Kidney (tissue), 14 donors: ENCODE data around the gene NEU2. TPM values are rescaled to one million over a fixed set of nuclear protein-coding genes. Genes with fewer than 3 reads are reported as not detected.
A peak's percentile ranks its signal among the peaks of the same experiment; 100 is the strongest.

Experiments used
- DNase-seq, 5 donors: peaks; one replicate each; pipeline ENCODE4 v3.0.0-alpha.2; 2013 to 2020
- FAIRE-seq: peaks from 2 replicates; lab custom pipeline; 2012; peaks lifted over from hg19 to GRCh38; lab: Jason Lieb, UNC
- H3K27ac ChIP-seq, 2 donors: one replicate each; pipeline ENCODE4 v1.7.0; 2013; ENCODE audit warnings: low read depth in 2 of 2, low read length in 2 of 2, inconsistent platforms in 1 of 2
- H3K27me3 ChIP-seq: one replicate; pipeline ENCODE4 v1.7.1; 2013; ENCODE audit warnings: low read length, inconsistent platforms; ENCODE audit not compliant: control insufficient read depth, insufficient read depth
- H3K36me3 ChIP-seq, 3 donors: one replicate each; pipeline versions ENCODE4 v1.7.0 to v1.7.1; 2013; ENCODE audit warnings: low read length in 3 of 3, control low read depth in 1 of 3, inconsistent platforms in 1 of 3; ENCODE audit not compliant: insufficient read depth in 3 of 3, control insufficient read depth in 2 of 3
- H3K4me1 ChIP-seq, 3 donors: one replicate each; pipeline versions ENCODE4 v1.7.0 to v1.7.1; 2013; ENCODE audit warnings: low read length in 3 of 3, inconsistent platforms in 1 of 3, low read depth in 1 of 3; ENCODE audit not compliant: control insufficient read depth in 2 of 3, insufficient read depth in 2 of 3
- H3K4me3 ChIP-seq, 3 donors: one replicate each; pipeline versions ENCODE4 v1.7.0 to v1.8.1; 2013; ENCODE audit warnings: low read length in 3 of 3, control low read depth in 1 of 3, inconsistent platforms in 1 of 3
- H3K9ac ChIP-seq, 3 donors: one replicate each; pipeline versions ENCODE4 v1.7.0 to v1.7.1; 2013; ENCODE audit warnings: low read length in 3 of 3, control low read depth in 1 of 3, inconsistent platforms in 1 of 3
- H3K9me3 ChIP-seq, 3 donors: one replicate each; pipeline versions ENCODE4 v1.7.0 to v1.7.1; 2013; ENCODE audit warnings: low read length in 3 of 3, control low read depth in 1 of 3, inconsistent platforms in 1 of 3; ENCODE audit not compliant: control insufficient read depth in 2 of 3, insufficient read depth in 1 of 3
- intact Hi-C: fragments of 100-400 bp; cut with DNase I; formaldehyde crosslinking; loops from one replicate; pipeline ENCODE4 v1.11.1; 2022
- polyA plus RNA-seq: library from polyadenylated mRNA; stranded (reverse); fragments of 350-450 nt; fragmentation: Illumina TruSeq; extraction: RNeasy Lipid Tissue Mini Kit (QIAGEN cat#74804); gene quantifications from one replicate; pipeline ENCODE4 v1.2.3, GENCODE V29; 2014; ENCODE audit warnings: low read depth, low replicate concordance; ENCODE audit not compliant: insufficient read depth
- total RNA-seq: library from RNA; stranded (reverse); fragmentation: NEBNext Ultra II Directional; extraction: Animal tissue kit (Norgen Biotek cat#: 25700); gene quantifications from one replicate; pipeline ENCODE4 v1.2.1, GENCODE V29; 2021
- TF ChIP-seq, protein P1 (sequence below): IDR thresholded peaks from 3 replicates; pipeline ENCODE4 v1.5.1; 2012; ENCODE audit warnings: mild to moderate bottlenecking, moderate library complexity, borderline replicate concordance; ENCODE audit not compliant: insufficient read depth; ENCODE audit errors: extremely low read depth
- donor health status: control.
- donor health status: control.
- donor health status: control.
- donor health status: control.
- donor health status: control.
- donor health status: DM: yes; HTN: yes; CAD: no.
- donor health status: Normal renal cell carcinoma (clear cell type).

NEU2 gene
- total and polyA plus RNA-seq, 2 donors from 2014 or later: not detected

GRCh38 chr2:233079473-233079877 is 47.0 kb downstream of the NEU2 start:
- peak overlapping the region in 1 of 2 donors; percentile 14 for H3K27ac ChIP-seq
- no peak overlapping the region for H3K4me3 ChIP-seq
- DNase-seq (peak in 1 of 5 donors; percentile 15), FAIRE-seq (no peak)
- H3K9me3 ChIP-seq: no peaks in the 10 kb centered on the region
- H3K9ac ChIP-seq: no peak overlapping the region
- intact Hi-C loops: no loop called here
- H3K4me1 ChIP-seq: peaks cover 0 to 23% (median 4%) of the 10 kb centered on the region in 3 donors
- TF ChIP-seq, protein P1, sequence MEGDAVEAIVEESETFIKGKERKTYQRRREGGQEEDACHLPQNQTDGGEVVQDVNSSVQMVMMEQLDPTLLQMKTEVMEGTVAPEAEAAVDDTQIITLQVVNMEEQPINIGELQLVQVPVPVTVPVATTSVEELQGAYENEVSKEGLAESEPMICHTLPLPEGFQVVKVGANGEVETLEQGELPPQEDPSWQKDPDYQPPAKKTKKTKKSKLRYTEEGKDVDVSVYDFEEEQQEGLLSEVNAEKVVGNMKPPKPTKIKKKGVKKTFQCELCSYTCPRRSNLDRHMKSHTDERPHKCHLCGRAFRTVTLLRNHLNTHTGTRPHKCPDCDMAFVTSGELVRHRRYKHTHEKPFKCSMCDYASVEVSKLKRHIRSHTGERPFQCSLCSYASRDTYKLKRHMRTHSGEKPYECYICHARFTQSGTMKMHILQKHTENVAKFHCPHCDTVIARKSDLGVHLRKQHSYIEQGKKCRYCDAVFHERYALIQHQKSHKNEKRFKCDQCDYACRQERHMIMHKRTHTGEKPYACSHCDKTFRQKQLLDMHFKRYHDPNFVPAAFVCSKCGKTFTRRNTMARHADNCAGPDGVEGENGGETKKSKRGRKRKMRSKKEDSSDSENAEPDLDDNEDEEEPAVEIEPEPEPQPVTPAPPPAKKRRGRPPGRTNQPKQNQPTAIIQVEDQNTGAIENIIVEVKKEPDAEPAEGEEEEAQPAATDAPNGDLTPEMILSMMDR: no peak
- no peaks in the 10 kb centered on the region for H3K27me3 ChIP-seq
- no peaks in the 10 kb centered on the region for H3K36me3 ChIP-seq

DNA sequence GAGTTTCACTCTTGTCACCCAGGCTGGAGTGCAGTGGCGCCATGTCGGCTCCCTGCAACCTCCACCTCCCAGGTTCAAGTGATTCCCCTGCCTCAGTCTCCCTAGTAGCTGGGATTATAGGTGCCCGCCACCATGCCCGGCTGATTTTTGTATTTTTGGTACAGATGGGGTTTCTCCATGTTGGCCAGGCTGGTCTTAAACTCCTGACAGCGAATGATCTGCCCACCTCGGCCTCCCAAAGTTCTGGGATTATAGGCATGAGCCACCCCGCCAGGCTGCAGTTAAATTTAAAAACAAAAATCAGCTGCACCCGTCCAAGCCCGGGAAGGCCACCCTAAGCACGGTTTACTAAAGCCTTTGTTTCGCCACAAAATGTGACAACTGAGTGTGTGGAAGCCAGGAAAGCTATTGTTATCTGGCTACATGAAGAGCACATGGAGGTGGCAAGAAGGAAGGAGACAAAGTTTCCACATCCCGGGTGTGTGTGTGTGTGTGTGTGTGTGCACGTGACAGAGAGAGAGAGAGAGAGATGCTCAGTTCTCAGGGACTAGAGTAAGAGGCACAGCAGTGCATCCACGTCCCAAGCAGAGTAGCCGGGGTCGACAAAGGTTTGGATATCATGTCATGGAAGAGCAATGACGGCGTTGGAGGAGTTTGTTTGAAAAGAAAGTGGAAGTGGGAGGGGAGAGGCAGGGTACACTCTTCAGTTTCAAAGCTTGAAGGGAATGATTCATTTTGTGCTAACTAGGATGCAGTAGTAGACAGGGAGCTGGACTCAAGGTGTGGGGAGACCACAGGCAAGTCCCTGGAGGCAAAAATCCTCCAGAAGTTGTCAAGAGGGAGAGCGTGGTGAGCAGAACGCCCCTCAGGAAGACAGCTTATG is 47.7 kb downstream of the NEU2 start:
- peaks cover 0 to 21% (median 8%) of the 10 kb centered on the region in 3 donors for H3K4me1 ChIP-seq
- TF ChIP-seq, protein P1: no peak
- intact Hi-C loops: no loop called here
- H3K27ac ChIP-seq: no peak overlapping the region
- no peak overlapping the region for H3K9ac ChIP-seq
- H3K27me3 ChIP-seq: no peaks in the 10 kb centered on the region
- DNase-seq: peak in 2 of 5 donors; percentile 15 to 49
- no peaks in the 10 kb centered on the region for H3K9me3 ChIP-seq
- H3K36me3 ChIP-seq: no peaks in the 10 kb centered on the region
- no peak overlapping the region for H3K4me3 ChIP-seq
- no peak for FAIRE-seq

DNA sequence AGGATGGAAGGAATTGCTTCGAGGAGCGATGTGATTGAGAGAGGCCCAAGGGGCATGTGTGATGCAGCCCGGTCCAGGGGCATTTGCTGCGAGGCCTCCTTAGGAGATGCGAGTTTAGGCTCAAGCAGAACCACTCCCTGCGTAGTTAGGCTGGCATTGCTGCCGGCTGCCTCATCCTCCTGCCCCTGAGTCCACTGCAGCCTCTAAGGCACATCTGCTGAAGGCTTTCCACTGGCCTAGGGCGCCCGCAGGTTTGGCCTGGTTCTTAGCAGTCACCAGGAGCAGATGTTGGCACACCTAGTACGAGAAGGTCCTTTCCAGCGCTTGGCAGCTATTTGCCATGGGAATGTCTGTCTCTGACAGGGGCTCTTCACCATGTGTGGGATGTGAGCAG is 48.4 kb downstream of the NEU2 start:
- Histone ChIP-seq H3K27ac (no peak overlapping the region), H3K36me3 (no peaks in the 10 kb centered on the region), H3K4me1 (peaks cover 0 to 20% (median 8%) of the 10 kb centered on the region in 3 donors), H3K9me3 (no peaks in the 10 kb centered on the region), H3K4me3 (no peak overlapping the region), H3K27me3 (no peaks in the 10 kb centered on the region), H3K9ac (no peak overlapping the region)
- DNase-seq (peak in 2 of 5 donors; percentile 23 to 47), FAIRE-seq (no peak)
- TF ChIP-seq, protein P1: no peak
- intact Hi-C loops: no loop called here
